Rectal smooth muscle tissue (tissue), 1 donor: ENCODE data around the gene OXER1.

ENCODE experiments used
- H3K27ac ChIP-seq: one replicate; pipeline ENCODE4 v1.7.0; 2013; ENCODE audit warnings: low read depth, low read length, inconsistent platforms
- H3K27me3 ChIP-seq: one replicate; pipeline ENCODE4 v1.7.0; 2013; ENCODE audit warnings: low read length; ENCODE audit not compliant: control insufficient read depth, insufficient read depth
- H3K36me3 ChIP-seq: one replicate; pipeline ENCODE4 v1.7.0; 2013; ENCODE audit warnings: low read length; ENCODE audit not compliant: control insufficient read depth, insufficient read depth
- H3K4me1 ChIP-seq: one replicate; pipeline ENCODE4 v1.7.0; 2013; ENCODE audit warnings: low read length; ENCODE audit not compliant: control insufficient read depth, insufficient read depth
- H3K4me3 ChIP-seq: one replicate; pipeline ENCODE4 v1.7.0; 2013; ENCODE audit warnings: low read length
- H3K9ac ChIP-seq: one replicate; pipeline ENCODE4 v1.7.0; 2013; ENCODE audit warnings: low read length

The OXER1 gene

DNA sequence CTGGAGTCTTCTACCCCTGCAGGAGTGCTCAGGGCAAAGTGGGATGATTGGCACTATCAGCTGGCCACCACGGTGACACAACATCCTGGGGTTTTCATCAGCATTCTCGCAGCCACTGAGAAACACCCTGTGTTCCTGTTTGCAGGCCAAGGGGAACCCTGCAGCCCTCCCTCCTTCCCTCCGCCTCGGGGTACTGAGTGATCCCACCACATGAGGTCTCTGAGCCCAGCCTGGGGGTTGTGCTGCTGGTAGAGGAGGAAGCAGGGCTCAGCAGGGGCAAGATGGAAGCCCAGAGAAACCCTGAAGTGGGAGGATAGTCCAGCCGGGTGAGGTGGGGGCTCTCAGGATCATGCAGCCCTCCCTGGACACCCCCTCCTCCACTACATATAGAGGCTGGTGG is at the start of gene OXER1:
Gene OXER1, minus strand, starts transcription at position 40 of the 400 bp plus-strand sequence. CDS start 73 bp downstream, outside the sequence.
- Histone ChIP-seq H3K4me1 (no peaks in the 10 kb centered on the region), H3K36me3 (no peaks in the 10 kb centered on the region), H3K4me3 (no peak within 1 kb of the TSS), H3K9ac (no peak within 1 kb of the TSS), H3K27ac (no peak within 1 kb of the TSS), H3K27me3 (no peaks in the 10 kb centered on the region)

GRCh38 chr2:42812899-42813479 is 49.1 kb upstream of the OXER1 start:
- Histone ChIP-seq H3K4me1 (peaks cover 8% of the 10 kb centered on the region), H3K36me3 (no peaks in the 10 kb centered on the region), H3K27me3 (no peaks in the 10 kb centered on the region), H3K27ac (no peak overlapping the region), H3K4me3 (no peak overlapping the region), H3K9ac (no peak overlapping the region)

DNA sequence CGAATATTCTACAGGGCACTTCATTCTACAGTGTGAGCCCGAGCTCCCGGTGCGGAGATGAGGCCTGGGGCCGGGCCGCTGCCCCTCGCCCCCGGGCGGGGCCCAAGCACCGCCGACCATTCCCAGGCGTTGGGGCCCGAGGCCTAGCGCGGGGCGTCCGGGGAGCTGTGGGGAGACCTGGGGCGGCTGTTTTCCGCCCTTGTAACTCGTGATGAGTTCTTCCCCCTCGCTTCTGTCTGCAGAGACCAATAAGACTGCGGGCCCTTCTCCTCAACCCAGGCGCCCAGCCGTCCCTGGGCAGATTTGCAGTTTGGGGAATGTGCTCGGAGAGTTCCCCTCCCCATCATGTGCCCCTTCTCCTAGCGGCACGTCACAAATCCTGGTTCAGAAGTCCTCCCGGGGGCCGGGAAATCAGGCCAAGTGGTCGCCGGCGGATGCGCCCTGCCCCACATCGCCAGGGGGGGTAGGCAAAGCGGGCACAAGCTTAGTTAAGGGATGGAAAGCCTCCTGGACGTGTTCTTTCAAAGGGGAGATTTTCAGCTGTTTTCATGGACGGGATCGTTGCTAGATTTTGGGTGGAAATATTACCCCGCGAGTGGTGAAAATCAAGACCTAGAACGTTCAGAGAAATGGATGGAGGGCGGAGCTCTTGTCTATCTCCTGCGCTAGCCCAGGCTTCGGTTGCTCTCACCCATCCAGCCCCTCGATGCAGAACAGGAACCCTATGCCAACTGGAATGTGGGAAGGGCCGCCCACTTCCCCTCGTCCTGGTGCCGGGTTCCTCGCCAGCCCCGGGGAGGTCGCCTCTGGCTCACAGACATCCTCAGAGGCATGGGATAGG is 47.3 kb upstream of the OXER1 start:
- Histone ChIP-seq H3K36me3 (no peaks in the 10 kb centered on the region), H3K4me1 (peaks cover 8% of the 10 kb centered on the region), H3K4me3 (peak overlapping the region; percentile 73), H3K27ac (peak overlapping the region; percentile 97), H3K27me3 (no peaks in the 10 kb centered on the region), H3K9ac (peak overlapping the region; percentile 71)

DNA sequence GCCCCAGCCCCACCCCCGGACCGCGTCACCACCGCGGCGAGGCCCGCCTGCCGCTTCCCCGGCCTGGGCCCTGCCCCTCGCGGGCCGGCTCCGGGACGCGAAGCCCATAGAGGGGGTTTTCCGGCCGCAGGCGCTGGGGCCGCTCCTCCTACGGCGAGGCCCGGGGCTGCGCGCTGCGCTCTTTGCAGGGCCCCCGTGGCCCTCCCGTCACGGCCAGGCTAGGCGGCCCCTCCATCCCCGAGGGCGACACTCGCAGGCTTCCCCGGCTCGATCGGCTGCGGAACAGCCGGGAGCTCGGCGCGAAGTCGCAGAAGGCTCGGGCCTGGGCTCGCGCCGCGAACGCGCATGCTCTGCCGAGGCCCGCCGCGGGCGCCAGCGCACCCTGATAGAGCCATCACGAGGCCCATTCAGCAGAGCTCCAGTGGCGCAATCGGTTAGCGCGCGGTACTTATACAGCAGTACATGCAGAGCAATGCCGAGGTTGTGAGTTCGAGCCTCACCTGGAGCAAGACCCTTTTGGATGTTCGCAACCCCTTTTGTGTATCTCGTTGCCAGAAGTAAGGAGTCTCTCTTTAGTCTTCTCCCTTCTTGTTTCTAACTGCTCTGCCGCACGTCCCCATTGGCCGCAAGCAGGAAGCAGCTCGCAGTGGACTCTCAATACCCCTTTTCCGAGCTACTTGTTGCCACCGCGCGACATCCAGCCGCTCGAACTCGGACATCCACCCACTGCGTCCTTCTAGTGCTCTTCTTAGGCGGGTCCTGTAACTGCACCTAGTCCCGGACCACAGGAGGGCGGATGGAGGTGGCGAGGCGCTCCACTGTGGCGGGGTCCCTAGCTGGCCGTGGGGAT is 46.4 kb upstream of the OXER1 start:
- Histone ChIP-seq H3K36me3 (no peaks in the 10 kb centered on the region), H3K4me3 (peak overlapping the region; percentile 73)

DNA sequence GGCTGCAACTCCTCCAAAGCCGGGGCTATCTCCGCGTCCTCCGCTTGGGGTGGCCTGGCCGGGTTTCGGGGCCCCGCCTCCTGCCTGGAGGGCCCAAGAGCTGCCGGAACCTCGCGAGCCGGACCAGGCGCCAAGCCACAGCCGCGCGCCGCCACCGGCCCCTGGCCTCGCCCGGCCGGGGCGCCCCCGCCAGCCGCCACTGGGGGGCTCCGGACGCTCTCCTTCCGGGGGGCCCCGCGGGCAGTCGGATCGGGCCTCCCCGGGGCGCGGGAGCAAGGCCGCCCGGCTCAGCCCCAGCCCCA is 45.8 kb upstream of the OXER1 start:
- peaks cover 8% of the 10 kb centered on the region for H3K4me1 ChIP-seq
- peak overlapping the region; percentile 62 for H3K4me3 ChIP-seq
- peak overlapping the region; percentile 24 for H3K9ac ChIP-seq
- peak overlapping the region; percentile 97 for H3K27ac ChIP-seq
- no peaks in the 10 kb centered on the region for H3K36me3 ChIP-seq
- no peaks in the 10 kb centered on the region for H3K27me3 ChIP-seq

More for the DNA sequence above, 46.4 kb upstream of the OXER1 start:
- peaks cover 8% of the 10 kb centered on the region for H3K4me1 ChIP-seq
- H3K27ac ChIP-seq, result peak overlapping the region; percentile 97
- peak overlapping the region; percentile 71 for H3K9ac ChIP-seq
- H3K27me3 ChIP-seq, result no peaks in the 10 kb centered on the region

GRCh38 chr2:42809131-42809818 is 45.3 kb upstream of the OXER1 start:
- Histone ChIP-seq H3K36me3 (no peaks in the 10 kb centered on the region), H3K4me1 (peaks cover 8% of the 10 kb centered on the region), H3K4me3 (peak overlapping the region; percentile 62), H3K27me3 (no peaks in the 10 kb centered on the region), H3K27ac (peak overlapping the region; percentile 97), H3K9ac (peak overlapping the region; percentile 24)

- peaks cover 8% of the 10 kb centered on the region for H3K4me1 ChIP-seq
- no peak overlapping the region for H3K9ac ChIP-seq
- H3K27ac ChIP-seq, result no peak overlapping the region
- no peak overlapping the region for H3K4me3 ChIP-seq
- H3K36me3 ChIP-seq, result no peaks in the 10 kb centered on the region
- no peaks in the 10 kb centered on the region for H3K27me3 ChIP-seq
Measured at GRCh38 chr2:42808301-42808700, 44.4 kb upstream of the OXER1 start.

DNA sequence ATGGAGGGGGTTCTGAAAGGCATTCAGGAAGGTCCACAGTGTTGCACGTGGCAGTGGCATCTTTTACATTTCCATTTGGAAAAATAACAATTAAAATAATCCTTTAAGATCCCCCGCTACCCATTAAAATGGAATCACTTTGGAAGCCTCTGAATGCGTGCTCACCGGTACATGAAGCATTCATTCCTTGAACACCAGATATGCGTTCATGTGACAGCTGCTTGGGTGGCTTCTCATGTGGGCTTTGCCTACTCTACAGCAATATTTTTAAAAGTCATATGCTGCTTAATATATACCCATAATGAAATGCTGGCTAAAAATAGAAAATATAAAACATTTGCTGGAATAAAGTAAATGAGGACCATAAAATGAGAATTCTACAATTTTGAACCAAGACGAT is 42.9 kb upstream of the OXER1 start:
- Histone ChIP-seq H3K27ac (no peak overlapping the region), H3K27me3 (no peaks in the 10 kb centered on the region), H3K4me3 (no peak overlapping the region), H3K36me3 (no peaks in the 10 kb centered on the region), H3K4me1 (peaks cover 8% of the 10 kb centered on the region), H3K9ac (no peak overlapping the region)

DNA sequence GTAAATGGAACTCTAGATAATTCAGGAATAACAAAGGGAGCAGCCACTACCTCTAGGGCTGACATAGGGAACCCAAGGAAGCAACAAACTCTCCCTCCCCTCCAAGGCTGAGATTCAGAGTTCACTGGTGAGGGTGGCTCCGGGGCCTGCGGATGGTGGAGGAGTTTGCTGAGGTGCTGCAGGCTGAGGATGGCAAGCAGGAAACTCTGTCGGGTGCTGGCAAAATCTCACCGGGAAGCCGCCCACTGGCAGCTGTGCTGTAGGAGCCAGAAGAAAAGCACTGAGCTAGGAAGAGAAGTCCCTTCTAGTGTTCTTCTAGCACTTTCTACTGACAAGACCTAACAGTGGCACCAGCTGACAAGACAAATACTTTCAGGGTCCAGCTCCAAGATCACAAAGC is 41.0 kb upstream of the OXER1 start:
- peaks cover 11% of the 10 kb centered on the region for H3K4me1 ChIP-seq
- H3K27me3 ChIP-seq, result no peaks in the 10 kb centered on the region
- H3K27ac ChIP-seq, result no peak overlapping the region
- no peak overlapping the region for H3K4me3 ChIP-seq
- no peak overlapping the region for H3K9ac ChIP-seq
- H3K36me3 ChIP-seq, result no peaks in the 10 kb centered on the region

- no peak overlapping the region for H3K4me3 ChIP-seq
- H3K9ac ChIP-seq, result no peak overlapping the region
- no peaks in the 10 kb centered on the region for H3K27me3 ChIP-seq
- H3K27ac ChIP-seq, result no peak overlapping the region
- H3K4me1 ChIP-seq, result peaks cover 11% of the 10 kb centered on the region
- H3K36me3 ChIP-seq, result no peaks in the 10 kb centered on the region
Measured at GRCh38 chr2:42804338-42804737, 40.4 kb upstream of the OXER1 start.

DNA sequence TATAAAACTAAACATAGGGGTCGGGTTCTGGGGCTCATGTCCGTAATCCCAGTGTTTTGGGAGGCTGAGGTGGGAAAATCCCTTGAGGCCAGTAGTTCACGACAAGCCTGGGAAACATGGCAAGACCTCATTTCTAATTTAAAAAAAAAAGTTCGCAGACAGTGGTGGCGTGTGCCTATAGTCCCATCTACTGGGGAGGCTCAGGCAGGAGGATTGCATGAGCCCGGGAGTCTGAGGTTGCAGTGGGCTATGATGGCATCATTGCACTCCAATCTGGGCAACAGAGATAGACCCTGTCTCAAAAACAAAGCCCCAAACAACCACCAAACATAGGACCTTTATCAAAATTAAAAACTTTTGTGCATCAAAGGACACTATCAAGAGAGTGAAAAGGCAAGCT is 38.2 kb upstream of the OXER1 start:
- no peaks in the 10 kb centered on the region for H3K36me3 ChIP-seq
- peaks cover 6% of the 10 kb centered on the region for H3K4me1 ChIP-seq
- no peak overlapping the region for H3K4me3 ChIP-seq
- no peak overlapping the region for H3K27ac ChIP-seq
- H3K9ac ChIP-seq, result no peak overlapping the region
- no peaks in the 10 kb centered on the region for H3K27me3 ChIP-seq

DNA sequence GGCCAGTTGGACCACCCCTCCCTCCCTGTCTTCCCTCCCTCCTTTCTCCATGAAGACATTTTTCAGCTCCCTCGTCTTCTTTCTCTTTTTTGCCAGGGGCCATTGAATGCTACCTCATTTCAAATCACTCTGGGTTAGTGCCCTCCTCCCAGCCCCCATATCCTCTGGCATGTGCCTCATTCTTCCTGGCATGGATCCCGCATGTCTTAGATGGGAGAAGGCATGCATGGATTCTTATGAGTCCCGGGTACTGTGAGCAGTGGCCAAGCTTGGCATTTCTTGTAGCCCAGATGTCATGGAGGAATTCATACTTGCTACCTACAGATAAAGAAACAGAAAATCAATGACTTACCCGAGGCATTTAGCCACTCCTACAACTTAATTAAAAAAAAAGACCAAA is 37.4 kb upstream of the OXER1 start:
- peaks cover 6% of the 10 kb centered on the region for H3K4me1 ChIP-seq
- no peak overlapping the region for H3K27ac ChIP-seq
- no peak overlapping the region for H3K9ac ChIP-seq
- H3K4me3 ChIP-seq, result no peak overlapping the region
- no peaks in the 10 kb centered on the region for H3K36me3 ChIP-seq
- H3K27me3 ChIP-seq, result no peaks in the 10 kb centered on the region
